Fibroblast of the aortic adventitia (primary cell): ENCODE results near the gene PSMC5. TPM values are rescaled to one million over a fixed set of nuclear protein-coding genes. Genes with fewer than 3 reads are reported as not detected.

ENCODE experiments used
- DNase-seq: peaks from one replicate; pipeline ENCODE4 v3.0.0-alpha.2; 2010; ENCODE audit warnings: low read depth
- H3K4me3 ChIP-seq: 2 replicates; pipeline ENCODE4 v1.5.1; 2011; ENCODE audit warnings: low read depth, mild to moderate bottlenecking, control low read depth, low read length, moderate library complexity
- CTCF ChIP-seq: IDR thresholded peaks from 2 replicates; pipeline ENCODE4 v1.5.1; 2011; ENCODE audit warnings: mild to moderate bottlenecking, low read length, control low read depth, inconsistent platforms; ENCODE audit not compliant: insufficient read depth
- total RNA-seq: library from RNA; depleted of rRNA; stranded (reverse); fragments of >200 nt; gene quantifications from 2 replicates; pipeline ENCODE4 v1.2.3, GENCODE V29; 2012; ENCODE audit warnings: low replicate concordance

PSMC5 gene
- total RNA-seq, 1 donor = 68.2 TPM

GRCh38 chr17:63837480-63837879, 10.2 kb downstream of the PSMC5 start:
- TF ChIP-seq CTCF = no peak
- no peak for DNase-seq

GRCh38 chr17:63837962-63838600, 10.8 kb downstream of the PSMC5 start:
- TF ChIP-seq CTCF = no peak
- no peak overlapping the region for H3K4me3 ChIP-seq
- no peak for DNase-seq

More at GRCh38 chr17:63837480-63837879, 10.2 kb downstream of the PSMC5 start:
- H3K4me3 ChIP-seq = no peak overlapping the region

- no peak overlapping the region for H3K4me3 ChIP-seq
- DNase-seq = peak; percentile 91
- no peak for TF ChIP-seq CTCF
Observed at GRCh38 chr17:63838631-63839171, 11.5 kb downstream of the PSMC5 start.

GRCh38 chr17:63840591-63841349, 13.5 kb downstream of the PSMC5 start:
- DNase-seq = peak; percentile 46
- no peak for TF ChIP-seq CTCF

GRCh38 chr17:63841350-63842172, 14.3 kb downstream of the PSMC5 start:
- peak; percentile 47 for DNase-seq
- no peak for TF ChIP-seq CTCF
- peak overlapping the region; percentile 92 for H3K4me3 ChIP-seq

More at GRCh38 chr17:63840591-63841349, 13.5 kb downstream of the PSMC5 start:
- peak overlapping the region; percentile 92 for H3K4me3 ChIP-seq

- DNase-seq = no peak
- H3K4me3 ChIP-seq = peak overlapping the region; percentile 92
- no peak for TF ChIP-seq CTCF
Observed at GRCh38 chr17:63842173-63842539, 14.9 kb downstream of the PSMC5 start.
